Activated gamma-delta T cell (primary cell): ENCODE data around the gene OR10J5.
"Not testable (repeated sequence)": the region's sequence is repeated elsewhere in the genome, so short reads cannot be mapped to it uniquely, and the experiment has no call there.

Experiments
- DNase-seq: peaks from one replicate; lab custom pipeline; 2025; lab: John Stamatoyannopoulos, UW
- total RNA-seq, 2 donors: gene quantifications; one replicate each; lab custom pipeline; 2026; lab: John Stamatoyannopoulos, UW

The OR10J5 gene
- total RNA-seq, result 0 reads per million in 2 donors

- DNase-seq, result no peak
Measured at GRCh38 chr1:159535907-159536306, at the start of gene OR10J5. Gene OR10J5 (minus strand): TSS chr1:159536007. CDS start chr1:159536007, 0 bp downstream.

GRCh38 chr1:159584536-159584935, 48.7 kb upstream of the OR10J5 start:
- no peak for DNase-seq

- no peak for DNase-seq
Measured at GRCh38 chr1:159581422-159581821, 45.6 kb upstream of the OR10J5 start.

- no peak for DNase-seq
Measured at GRCh38 chr1:159580340-159580739, 44.5 kb upstream of the OR10J5 start.

GRCh38 chr1:159577446-159577845, 41.6 kb upstream of the OR10J5 start:
- no peak for DNase-seq

GRCh38 chr1:159562680-159563079, 26.9 kb upstream of the OR10J5 start:
- no peak for DNase-seq

GRCh38 chr1:159561497-159561896, 25.7 kb upstream of the OR10J5 start:
- no peak for DNase-seq

- no peak for DNase-seq
Measured at GRCh38 chr1:159560599-159560998, 24.8 kb upstream of the OR10J5 start.

- no peak for DNase-seq
Measured at GRCh38 chr1:159556931-159557369, 21.1 kb upstream of the OR10J5 start.

- DNase-seq, result no peak
Measured at GRCh38 chr1:159554696-159555095, 18.9 kb upstream of the OR10J5 start.

- no peak for DNase-seq
Measured at GRCh38 chr1:159554261-159554660, 18.5 kb upstream of the OR10J5 start.

GRCh38 chr1:159548126-159548525, 12.3 kb upstream of the OR10J5 start:
- no peak for DNase-seq

GRCh38 chr1:159532922-159533321, 2.9 kb downstream of the OR10J5 start:
- no peak for DNase-seq

GRCh38 chr1:159524792-159525191, 11.0 kb downstream of the OR10J5 start:
- not testable (repeated sequence) for DNase-seq

GRCh38 chr1:159510229-159510541, 25.6 kb downstream of the OR10J5 start:
- DNase-seq, result no peak

- no peak for DNase-seq
Measured at GRCh38 chr1:159509440-159510228, 26.2 kb downstream of the OR10J5 start.

GRCh38 chr1:159508951-159509350, 26.9 kb downstream of the OR10J5 start:
- no peak for DNase-seq

GRCh38 chr1:159505676-159506075, 30.1 kb downstream of the OR10J5 start:
- DNase-seq, result no peak

GRCh38 chr1:159501082-159501481, 34.7 kb downstream of the OR10J5 start:
- no peak for DNase-seq

- not testable (repeated sequence) for DNase-seq
Measured at GRCh38 chr1:159494513-159495210, 41.1 kb downstream of the OR10J5 start.

GRCh38 chr1:159493354-159493753, 42.5 kb downstream of the OR10J5 start:
- DNase-seq, result no peak

GRCh38 chr1:159492575-159493323, 43.1 kb downstream of the OR10J5 start:
- no peak for DNase-seq
